HUDEP-2 (cell line): ENCODE data around the gene GUK1.
A peak's percentile ranks its signal among the peaks of the same experiment; 100 is the strongest.

Experiments
- DNase-seq, 76 experiments: peaks; one replicate each; lab custom pipeline; 2025; ENCODE audit not compliant: unreplicated experiment in 76 of 76; lab: John Stamatoyannopoulos, UW

GUK1 gene

GRCh38 chr1:228139931-228140723 lies at the start of gene GUK1:
TSS of gene GUK1 (plus strand) at chr1:228140279. CDS start at chr1:228140303, 24 bp downstream.
- peak in 75 of 76 experiments; percentile 76 to 100 (median 99) for DNase-seq

GRCh38 chr1:228090613-228091081 lies 49.4 kb upstream of the GUK1 start:
- DNase-seq: no peak

- no peak for DNase-seq
Observed at GRCh38 chr1:228091084-228091483, 49.0 kb upstream of the GUK1 start.

- no peak for DNase-seq
Observed at GRCh38 chr1:228092342-228093049, 47.6 kb upstream of the GUK1 start.

GRCh38 chr1:228093050-228093906 lies 46.8 kb upstream of the GUK1 start:
- DNase-seq: no peak

- DNase-seq: no peak
Observed at GRCh38 chr1:228094432-228095016, 45.6 kb upstream of the GUK1 start.

- DNase-seq: no peak
Observed at GRCh38 chr1:228095161-228095560, 44.9 kb upstream of the GUK1 start.

- DNase-seq: no peak
Observed at GRCh38 chr1:228095938-228096337, 44.1 kb upstream of the GUK1 start.

GRCh38 chr1:228096416-228097332 lies 43.4 kb upstream of the GUK1 start:
- DNase-seq: no peak

GRCh38 chr1:228097333-228098081 lies 42.6 kb upstream of the GUK1 start:
- no peak for DNase-seq

GRCh38 chr1:228098323-228098931 lies 41.7 kb upstream of the GUK1 start:
- DNase-seq: no peak

GRCh38 chr1:228099331-228099732 lies 40.7 kb upstream of the GUK1 start:
- no peak for DNase-seq

- no peak for DNase-seq
Observed at GRCh38 chr1:228100822-228101613, 39.1 kb upstream of the GUK1 start.

- no peak for DNase-seq
Observed at GRCh38 chr1:228101614-228101993, 38.5 kb upstream of the GUK1 start.

GRCh38 chr1:228101994-228102790 lies 37.9 kb upstream of the GUK1 start:
- DNase-seq: peak in 51 of 76 experiments; percentile 9 to 77 (median 41)

- DNase-seq: peak in 74 of 76 experiments; percentile 46 to 93 (median 86)
Observed at GRCh38 chr1:228102791-228103620, 37.1 kb upstream of the GUK1 start, which contains the start of gene C1orf35. TSS of gene C1orf35 (minus strand) at chr1:228103325. CDS start at chr1:228103227, 98 bp downstream.
